ENCODE measurements around the gene UBE2J2. TPM values are rescaled to one million over a fixed set of nuclear protein-coding genes. Genes with fewer than 3 reads are reported as not detected.
A peak's percentile ranks its signal among the peaks of the same experiment; 100 is the strongest.

Gene UBE2J2
- total and polyA plus RNA-seq, 2 of the 13 experiments (the other 11 are each of a cell fraction or from before 2014, with no cell fraction given): 25.4 to 29.4 TPM

DNA sequence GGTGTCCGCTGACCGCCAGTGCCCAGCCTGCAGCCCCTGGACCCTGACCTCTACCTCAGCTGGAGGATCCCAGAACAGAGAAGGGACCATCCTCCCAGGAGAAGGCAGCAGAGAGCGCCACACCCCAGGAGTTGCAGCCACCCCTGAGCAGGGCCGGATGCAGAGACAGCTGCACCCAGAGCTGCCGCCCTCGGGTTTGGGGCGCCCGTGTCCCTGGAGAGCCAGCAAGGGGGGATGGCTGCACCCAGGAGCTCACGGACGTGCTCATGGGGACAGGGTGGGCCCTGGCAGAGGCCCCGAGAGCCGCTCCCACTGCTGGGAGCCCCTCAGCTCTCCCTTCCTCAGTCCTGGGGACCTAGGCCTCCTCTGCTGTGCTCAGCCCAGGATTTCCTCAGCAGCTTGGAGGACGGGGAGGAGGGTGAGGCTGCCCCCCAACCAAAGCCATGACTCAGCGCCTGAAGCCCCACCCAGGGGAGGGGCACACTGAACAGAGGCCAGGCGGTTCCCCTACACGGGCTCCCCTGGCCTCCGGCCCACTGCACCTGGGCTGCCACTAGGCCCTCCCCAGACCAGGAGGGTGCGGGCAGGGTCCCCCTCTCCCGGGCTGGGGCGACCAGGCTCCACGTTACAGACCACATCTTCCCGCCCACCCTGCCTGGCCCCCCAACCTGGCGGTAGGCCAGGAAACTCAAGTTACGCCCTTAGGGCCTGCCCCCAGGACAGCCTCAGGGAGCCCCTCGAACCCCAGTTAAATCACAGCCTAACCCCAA, 31.8 kb upstream of the UBE2J2 start (continued):
- TF ChIP-seq PREB (CRISPR knock-in tag; IDR thresholded peaks at IDR 0.05): no peak
- TF ChIP-seq SSRP1 (CRISPR knock-in tag; IDR thresholded peaks at IDR 0.05): no peak
- no peak for TF ChIP-seq KAT2B (IDR thresholded peaks at IDR 0.05; ENCODE audit: borderline replicate concordance, low read depth, low read length)
- no peak for TF ChIP-seq ZNF17 (CRISPR knock-in tag; IDR thresholded peaks at IDR 0.05)
- TF ChIP-seq FOXJ3 (CRISPR knock-in tag; IDR thresholded peaks at IDR 0.05; ENCODE audit: borderline replicate concordance): no peak
- TF ChIP-seq ZNF891 (CRISPR knock-in tag; IDR thresholded peaks at IDR 0.05): no peak; the same call in 1 of the 2 replicates
- TF ChIP-seq SKIL (CRISPR knock-in tag; IDR thresholded peaks at IDR 0.05; ENCODE audit: borderline replicate concordance): no peak
- no peak for TF ChIP-seq ARNT (IDR thresholded peaks at IDR 0.05)
- no peak for TF ChIP-seq NR2F6 (IDR thresholded peaks at IDR 0.05)
- TF ChIP-seq NR2F6 (CRISPR knock-in tag; IDR thresholded peaks at IDR 0.05): no peak
- no peak for TF ChIP-seq ZNF570 (CRISPR knock-in tag; IDR thresholded peaks at IDR 0.05; ENCODE audit: borderline replicate concordance)
- TF ChIP-seq, protein P1, sequence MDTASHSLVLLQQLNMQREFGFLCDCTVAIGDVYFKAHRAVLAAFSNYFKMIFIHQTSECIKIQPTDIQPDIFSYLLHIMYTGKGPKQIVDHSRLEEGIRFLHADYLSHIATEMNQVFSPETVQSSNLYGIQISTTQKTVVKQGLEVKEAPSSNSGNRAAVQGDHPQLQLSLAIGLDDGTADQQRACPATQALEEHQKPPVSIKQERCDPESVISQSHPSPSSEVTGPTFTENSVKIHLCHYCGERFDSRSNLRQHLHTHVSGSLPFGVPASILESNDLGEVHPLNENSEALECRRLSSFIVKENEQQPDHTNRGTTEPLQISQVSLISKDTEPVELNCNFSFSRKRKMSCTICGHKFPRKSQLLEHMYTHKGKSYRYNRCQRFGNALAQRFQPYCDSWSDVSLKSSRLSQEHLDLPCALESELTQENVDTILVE (CRISPR knock-in tag; IDR thresholded peaks at IDR 0.05): no peak
- TF ChIP-seq KLF12 (CRISPR knock-in tag; IDR thresholded peaks at IDR 0.05; ENCODE audit: borderline replicate concordance): 0 out of 2 replicates have a peak, but pooled peaks have one; percentile 47
- no peak for TF ChIP-seq ZMYM3 (CRISPR knock-in tag; IDR thresholded peaks at IDR 0.05)
- no peak; the same call in 1 of the 2 replicates for TF ChIP-seq DNMT3B (CRISPR knock-in tag; conservative IDR thresholded peaks at IDR 0.05)
- TF ChIP-seq ZNF431 (CRISPR knock-in tag; IDR thresholded peaks at IDR 0.05; ENCODE audit: borderline replicate concordance, low read depth): no peak
- no peak for TF ChIP-seq CHD2 (IDR thresholded peaks at IDR 0.05; ENCODE audit: low read depth, low read length)
- TF ChIP-seq BCL6 (CRISPR knock-in tag; IDR thresholded peaks at IDR 0.05): no peak
- no peak for TF ChIP-seq ZNF75D (CRISPR knock-in tag; IDR thresholded peaks at IDR 0.05; ENCODE audit: borderline replicate concordance)
- TF ChIP-seq SRF (IDR thresholded peaks at IDR 0.05; ENCODE audit: low read depth, low read length): no peak
- no peak for TF ChIP-seq CEBPG (CRISPR knock-in tag; IDR thresholded peaks at IDR 0.05)
- TF ChIP-seq ZNF878 (CRISPR knock-in tag; IDR thresholded peaks at IDR 0.05): no peak
- TF ChIP-seq CSRNP1 (CRISPR knock-in tag; IDR thresholded peaks at IDR 0.05): no peak
- TF ChIP-seq ZNF143 (CRISPR knock-in tag; IDR thresholded peaks at IDR 0.05): no peak; the same call in 1 of the 2 replicates
- no peak for TF ChIP-seq NFIB (CRISPR knock-in tag; IDR thresholded peaks at IDR 0.05; ENCODE audit: borderline replicate concordance)
- TF ChIP-seq ZNF782 (CRISPR knock-in tag; IDR thresholded peaks at IDR 0.05; ENCODE audit: borderline replicate concordance): no peak
- no peak for TF ChIP-seq EHMT2 (IDR thresholded peaks at IDR 0.05; ENCODE audit: borderline replicate concordance, low read depth, low read length)
- TF ChIP-seq ZNF24 (IDR thresholded peaks at IDR 0.05): no peak

Measured in HepG2 (cell line).